NCI-H524 (cell line): Measurements from ENCODE around the gene ERFL.

Experiments used
- DNase-seq, 2 experiments: peaks; one replicate each; lab custom pipeline; 2025; lab: John Stamatoyannopoulos, UW

The ERFL gene

GRCh38 chr19:41859618-41860418 lies 68.4 kb downstream of the ERFL start, which contains the start of gene RPS19:
Gene RPS19, plus strand, starts transcription at chr19:41860255. Its CDS starts 520 bp downstream, at chr19:41860775.
- DNase-seq = peak; percentile 99

- DNase-seq = no peak
Observed at GRCh38 chr19:41859213-41859617, 69.0 kb downstream of the ERFL start.
